HG02938 (cell line): ENCODE measurements around the gene KIF1A.

Experiments
- ATAC-seq: cut with Tn5 transposase; IDR thresholded peaks from one replicate; pipeline ENCODE4 v1.9.1; 2021; ENCODE audit warnings: mild to moderate bottlenecking, moderate library complexity; ENCODE audit not compliant: unreplicated experiment

The KIF1A gene

DNA sequence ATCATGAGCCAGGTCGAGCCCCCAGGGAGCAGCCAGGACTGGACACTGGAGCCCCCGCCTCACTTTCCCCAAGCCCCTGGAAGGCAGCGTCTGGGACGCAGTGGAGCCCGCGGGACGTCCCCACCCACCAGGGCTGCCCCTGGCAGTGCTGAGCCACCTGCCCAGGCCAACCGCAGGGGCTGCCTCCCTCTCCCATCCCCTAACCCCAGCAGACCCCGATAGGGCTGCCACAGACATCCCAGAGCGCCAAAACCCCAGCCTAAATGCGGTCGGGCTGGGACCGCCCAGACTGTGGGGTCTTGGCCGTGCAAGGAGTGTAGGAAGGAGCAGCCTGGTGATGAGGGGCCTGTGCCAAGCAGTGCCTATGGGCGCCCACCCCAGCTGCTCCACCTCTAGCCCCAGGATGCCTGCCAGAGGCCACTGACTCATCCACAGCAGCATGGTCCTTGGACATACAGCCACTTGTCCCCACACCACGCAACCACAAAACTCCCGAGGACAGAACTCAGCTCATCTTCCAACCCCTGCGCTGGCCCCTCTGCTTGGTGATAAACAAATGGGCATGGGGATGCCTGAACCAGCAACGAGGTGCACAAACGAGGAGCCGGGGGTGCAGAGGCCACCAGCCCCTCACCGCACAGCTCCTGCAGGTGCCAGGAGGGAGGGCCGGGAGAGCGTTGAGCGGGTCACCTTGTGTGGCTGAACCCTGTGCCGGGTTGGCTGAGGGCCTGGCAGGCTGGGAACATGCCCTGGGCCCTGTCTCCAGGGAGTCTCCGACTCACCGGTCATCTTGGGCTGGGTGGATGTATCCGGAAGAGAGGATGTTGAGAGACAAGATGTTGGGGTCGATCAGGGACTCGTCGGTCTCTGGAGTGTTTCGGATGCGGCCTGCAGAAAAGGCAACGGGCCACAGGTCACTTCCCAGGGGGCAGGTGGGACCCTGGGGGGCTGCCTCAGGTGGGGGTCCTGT, 83.5 kb downstream of the KIF1A start:
- ATAC-seq, result no peak

DNA sequence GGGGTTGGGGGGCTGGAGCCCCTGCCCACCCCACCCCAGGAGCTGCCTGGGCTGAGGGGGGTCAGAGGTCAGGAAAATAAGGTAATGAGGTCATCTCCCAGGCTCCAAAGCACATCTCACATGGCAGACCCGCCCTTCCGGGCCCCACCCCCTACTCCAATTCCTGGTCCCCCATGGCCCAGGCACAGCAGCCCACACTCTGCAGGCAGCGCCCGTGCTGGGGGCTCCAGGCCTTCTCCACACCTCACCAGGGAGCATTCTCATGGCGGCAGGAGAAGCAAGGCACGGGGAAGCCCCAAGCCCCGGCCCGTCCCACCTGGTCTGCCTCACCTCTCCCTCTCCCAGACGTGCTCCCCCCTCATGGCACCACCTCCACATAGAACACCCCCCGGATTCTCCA, 84.5 kb downstream of the KIF1A start:
- ATAC-seq, result no peak

DNA sequence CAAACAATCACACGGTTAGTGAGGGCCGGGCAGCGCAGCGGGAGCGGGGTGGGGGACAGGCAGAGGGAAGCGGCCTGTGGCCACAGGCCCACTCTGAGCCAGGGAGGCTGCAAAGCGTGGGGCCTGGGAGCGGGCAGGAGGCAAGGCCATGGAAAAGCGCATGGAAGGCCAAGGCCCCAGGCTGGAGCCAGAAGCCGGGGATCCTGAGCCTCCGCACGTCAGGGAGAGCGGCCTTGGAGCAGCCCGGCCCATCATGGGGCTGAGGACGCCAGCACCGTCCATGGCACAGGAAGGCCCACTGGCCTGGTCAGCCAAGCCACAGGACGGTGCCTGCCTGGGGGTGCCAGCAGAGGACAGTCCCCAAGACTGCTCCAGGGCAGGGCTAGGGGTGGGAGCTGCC, 85.3 kb downstream of the KIF1A start:
- no peak for ATAC-seq

DNA sequence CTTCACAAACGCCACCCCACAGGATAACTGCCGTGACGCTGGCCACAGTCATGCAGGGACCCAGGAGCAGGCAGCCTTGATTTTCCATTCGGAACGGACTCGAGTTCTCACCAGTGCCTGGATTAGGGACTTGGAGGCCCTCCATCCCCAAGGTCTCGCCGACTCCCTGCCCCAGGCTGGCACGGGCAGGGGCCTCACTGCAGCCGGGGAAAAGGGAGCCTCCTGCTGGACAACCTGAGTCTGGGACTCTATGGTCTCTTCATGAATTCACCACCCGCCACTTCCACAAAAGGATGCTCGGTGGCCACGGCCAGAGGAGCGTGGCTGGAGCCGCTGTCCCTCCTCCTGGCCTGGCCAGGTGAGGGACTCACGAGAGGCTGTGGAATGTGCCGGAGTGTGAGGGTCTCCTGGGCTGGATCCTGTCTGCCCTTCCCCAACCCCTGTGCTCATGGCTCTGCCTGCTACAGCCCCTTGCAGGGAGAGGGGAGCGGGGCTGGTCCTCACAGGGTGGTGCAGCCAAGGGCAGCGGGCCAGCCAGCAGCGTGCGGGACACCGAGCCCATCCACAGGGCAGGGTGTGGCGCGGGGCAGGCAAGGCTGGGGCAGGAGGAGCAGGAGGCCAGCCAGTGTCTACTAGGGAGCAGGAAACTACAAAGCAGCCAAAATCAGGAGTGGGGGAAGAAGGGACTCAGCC, 86.1 kb downstream of the KIF1A start:
- ATAC-seq, result no peak

DNA sequence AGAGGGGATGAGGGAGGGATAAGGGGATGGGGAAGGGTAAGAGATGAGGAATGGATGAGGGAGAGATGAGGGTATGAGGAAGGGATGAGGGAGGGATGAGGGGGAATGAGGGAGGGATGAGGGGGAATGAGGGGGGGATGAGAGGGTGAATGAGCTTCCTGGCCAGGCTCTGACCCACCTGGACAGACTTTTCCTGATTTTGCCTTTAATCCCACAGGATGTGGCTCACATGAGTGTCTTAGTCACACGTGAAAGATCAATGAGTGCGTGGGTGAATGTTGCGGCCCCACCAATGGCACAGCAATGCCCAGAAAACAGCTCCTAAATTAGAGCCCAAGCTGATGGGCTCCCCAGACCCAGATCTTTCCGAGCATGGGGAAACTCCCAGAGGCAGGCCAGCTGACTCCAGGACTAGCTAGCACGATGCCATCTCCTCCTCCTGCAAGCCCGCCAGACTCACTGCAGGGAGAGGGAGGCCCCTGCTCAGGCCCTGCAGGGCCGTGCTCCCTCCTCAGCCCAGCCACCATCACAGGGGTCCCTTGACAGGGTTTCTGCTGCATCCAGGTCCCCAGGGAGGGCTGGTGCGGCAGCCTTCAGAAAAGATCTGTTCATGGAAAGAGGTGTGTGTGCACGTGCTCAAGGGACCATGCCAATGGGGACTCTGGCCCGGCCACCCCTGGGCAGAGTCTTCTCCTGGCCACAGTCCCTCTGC, 87.0 kb downstream of the KIF1A start:
- ATAC-seq, result no peak

DNA sequence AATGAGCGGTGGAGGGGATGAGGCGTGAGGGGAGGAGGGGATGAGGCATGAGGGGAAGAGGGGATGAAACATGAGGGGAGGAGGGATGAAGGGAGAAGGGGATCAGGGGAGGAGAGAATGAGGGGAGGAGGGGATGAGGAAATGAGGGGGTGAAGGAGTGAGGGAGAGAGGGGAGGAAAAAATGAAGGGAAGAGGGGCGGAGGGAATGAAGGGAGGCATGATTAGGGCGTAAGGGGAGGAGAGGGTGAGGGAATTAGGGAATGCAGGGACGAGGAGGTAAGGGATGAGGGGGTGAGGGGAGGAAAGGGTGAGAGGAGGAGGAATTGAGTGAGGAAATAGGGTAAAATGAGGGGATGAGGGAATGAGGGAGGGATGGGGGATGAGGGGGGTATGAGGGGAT, 87.8 kb downstream of the KIF1A start:
- ATAC-seq, result no peak

DNA sequence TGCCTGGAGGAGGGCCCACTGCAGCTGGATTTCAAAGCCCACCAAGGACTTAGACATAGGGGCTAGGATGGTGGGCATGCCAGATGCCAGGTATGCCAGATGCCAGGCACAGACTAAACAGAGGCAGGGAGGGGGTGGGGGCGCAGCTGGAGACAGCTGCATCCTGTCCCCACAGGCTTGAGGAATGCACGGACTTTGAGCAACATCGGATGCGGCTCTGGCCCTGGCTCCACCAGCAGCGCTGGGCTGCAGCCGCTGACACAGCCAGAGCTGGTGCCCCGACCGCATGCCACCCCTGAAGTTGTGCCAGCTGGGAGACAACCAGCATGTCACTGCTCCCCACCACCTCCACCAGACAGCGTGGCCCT, 88.9 kb downstream of the KIF1A start:
- no peak for ATAC-seq

DNA sequence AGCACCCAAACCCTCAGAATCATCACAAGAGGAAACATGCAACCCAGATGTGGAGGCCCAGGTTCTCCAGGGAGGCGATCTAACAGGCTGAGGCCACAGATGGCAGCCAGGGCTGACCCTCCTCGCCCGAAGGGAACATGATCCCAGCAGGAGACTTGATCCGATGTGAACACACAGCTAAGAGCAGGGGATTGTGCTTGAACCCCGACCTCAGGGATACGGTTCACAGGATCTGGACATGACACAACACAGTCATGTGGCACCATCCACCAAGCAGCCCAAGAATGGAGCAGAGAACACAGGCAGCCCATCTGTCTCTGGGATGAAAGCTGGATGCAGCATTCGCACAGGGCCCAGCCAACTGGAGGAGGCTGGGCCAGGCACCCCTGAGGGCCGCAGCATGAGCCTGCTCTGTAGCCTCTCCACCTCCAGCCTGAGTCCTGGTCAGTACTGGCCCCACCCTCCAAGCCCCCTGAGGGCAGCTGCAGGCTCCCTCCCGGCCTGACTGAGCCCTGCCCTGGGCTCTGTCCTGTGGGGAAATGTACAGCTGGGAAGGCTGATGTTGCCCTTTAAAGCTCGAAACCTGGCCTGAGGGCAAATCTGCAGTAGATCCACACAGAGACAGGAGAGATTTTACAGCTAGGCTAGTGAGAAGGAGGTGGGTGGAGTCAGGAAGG, 89.4 kb downstream of the KIF1A start:
- ATAC-seq, result no peak

DNA sequence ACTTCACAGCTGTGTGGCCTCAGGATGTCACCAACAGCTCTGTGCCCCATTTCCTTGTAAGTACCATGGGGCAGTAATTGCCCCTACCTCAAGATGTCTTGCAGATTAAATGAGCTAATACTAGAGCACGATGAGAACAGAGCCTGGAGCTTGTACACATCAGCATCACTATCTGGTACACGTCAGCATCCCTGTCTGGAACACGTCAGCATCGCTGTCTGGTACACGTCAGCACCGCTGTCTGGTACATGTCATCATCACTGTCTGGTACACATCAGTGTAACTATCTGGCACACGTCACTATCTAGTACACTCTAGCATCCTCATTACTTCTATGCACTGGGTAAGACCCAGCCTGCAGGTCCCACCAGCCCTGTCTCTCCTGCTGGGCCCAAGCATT, 91.2 kb downstream of the KIF1A start:
- no peak for ATAC-seq

DNA sequence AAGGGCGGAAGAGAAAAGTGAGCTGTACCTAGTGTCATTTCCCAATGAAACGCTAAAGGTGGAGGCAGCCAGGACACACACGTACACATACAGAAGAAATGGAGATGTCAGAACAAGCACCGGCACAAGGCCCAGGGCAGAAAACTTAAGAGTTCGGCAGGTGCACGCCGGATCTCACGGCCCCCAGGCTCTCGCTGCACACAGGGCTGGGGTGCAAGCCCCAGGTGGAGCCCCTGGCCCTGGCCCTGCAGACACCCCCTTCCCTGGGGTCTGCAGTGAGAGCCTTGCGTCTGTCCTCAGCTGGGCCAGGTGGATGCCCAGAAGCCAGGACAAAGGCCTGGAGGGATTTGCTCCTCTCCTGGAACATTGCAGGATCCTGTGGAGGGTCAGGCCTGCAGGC, 91.7 kb downstream of the KIF1A start:
- ATAC-seq, result no peak

DNA sequence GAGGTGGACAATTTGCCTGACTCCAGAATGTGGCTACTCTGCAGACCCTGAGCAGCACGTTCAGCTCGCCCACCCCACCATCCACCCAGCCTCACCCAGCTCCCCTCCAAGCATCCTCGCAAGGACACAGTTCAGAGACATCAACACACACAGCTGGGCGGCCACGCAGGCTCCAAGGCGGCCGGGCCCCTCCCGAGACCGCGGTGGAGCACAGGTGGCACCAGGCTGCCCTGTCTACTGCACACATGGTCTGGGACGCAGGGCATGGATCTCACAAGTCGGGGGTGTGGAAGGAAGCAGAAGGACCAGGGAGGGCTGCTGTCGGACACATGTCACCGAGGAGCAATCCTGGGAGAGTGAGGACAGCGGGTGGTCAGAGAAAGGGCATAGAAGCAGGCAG, 92.1 kb downstream of the KIF1A start:
- ATAC-seq, result no peak

DNA sequence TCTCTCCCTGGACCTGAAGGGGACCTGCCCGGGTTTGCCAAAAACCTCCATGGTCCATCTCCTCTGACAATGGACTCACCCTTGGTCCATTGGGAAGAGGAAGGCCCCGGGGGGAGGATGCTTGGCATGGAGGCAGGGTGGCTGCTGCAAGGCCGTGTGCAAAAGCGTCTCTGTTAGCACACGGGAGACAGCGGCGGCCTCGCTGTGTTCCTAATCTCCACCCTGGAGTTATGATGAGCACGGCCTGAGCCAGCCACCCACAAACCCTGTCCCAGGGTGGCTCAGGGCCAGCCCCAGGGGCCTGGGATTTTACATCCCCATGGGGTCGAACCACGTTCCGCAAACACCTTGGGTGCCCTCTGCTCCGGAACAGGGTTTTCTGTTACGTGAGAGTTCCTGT, 92.6 kb downstream of the KIF1A start:
- no peak for ATAC-seq

DNA sequence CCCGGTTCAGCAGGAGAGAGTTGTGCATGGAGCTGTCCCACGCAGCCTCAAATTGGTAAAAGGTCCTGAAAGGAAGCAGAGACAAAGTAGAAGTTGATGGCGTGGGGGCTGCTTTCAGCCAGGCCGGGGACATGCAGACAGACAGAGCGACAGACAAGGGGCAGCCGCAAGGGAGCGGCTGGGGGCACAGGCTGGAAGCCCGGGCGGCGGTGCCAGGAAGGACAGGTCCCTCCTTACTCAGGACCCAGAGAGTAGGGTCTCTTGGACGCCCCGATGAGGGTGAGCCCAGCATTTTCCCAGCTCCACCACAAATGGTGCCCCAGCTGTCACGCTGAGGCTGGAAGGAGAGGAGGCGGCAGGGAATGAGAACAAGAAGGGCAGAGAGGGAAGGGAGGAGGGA, 93.1 kb downstream of the KIF1A start:
- ATAC-seq, result no peak

DNA sequence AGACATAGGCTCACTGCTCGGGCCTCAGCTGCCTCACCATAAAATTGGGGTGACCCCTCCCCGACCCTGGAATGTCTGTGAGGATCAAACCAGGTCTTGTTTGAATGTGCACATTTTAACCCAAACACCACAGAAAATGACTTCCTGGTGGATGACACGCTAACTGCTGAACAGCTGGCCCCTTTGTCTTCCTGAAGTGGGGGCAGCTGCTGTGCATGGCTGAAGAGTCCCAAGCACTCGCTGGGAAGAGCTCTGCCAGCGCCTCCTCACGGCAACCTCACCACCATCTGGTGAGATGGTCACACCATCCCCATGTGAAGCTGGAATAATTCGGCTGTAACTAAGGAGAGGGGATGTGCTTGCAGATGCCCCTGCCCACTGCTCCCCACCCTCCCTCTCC, 94.3 kb downstream of the KIF1A start:
- no peak for ATAC-seq

DNA sequence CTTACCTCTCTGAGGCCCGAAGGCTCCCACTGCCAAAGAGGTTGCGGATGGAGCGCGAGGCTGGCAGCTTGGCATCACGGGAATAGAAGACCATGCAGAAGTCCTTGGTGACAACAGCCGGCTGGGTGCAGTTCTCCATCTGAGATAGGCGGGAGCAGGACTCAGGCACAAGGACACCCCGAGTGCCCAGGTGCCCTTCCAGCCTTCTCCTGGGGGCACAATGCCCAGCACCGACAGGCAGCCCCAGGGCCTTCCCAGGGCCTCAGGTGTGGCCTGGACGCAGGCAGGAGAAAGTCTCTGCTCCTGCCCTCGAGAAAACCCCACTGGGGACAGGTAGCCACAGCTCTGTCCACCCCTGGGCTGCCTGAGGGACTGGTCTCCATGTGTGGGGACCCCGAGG, 94.8 kb downstream of the KIF1A start:
- no peak for ATAC-seq

DNA sequence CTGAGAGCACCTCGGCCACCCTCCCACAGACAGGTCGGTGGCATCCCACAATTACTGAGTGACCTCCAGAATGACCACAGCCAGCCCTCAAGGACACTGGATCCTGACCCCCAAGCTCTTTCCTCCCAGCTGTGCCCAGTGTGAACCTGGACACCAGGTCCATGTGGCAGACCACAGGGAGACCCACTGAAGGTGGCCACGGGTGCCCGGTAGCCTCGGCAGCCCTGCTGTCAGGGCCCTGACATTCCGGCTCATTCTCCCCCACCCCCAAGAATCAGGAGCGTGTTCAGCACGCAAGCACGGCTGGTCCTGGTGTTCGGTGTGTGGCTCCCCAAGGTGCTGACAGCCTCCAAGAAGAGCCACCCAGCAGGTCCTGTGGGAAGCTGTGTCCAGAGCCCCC, 95.6 kb downstream of the KIF1A start:
- no peak for ATAC-seq

DNA sequence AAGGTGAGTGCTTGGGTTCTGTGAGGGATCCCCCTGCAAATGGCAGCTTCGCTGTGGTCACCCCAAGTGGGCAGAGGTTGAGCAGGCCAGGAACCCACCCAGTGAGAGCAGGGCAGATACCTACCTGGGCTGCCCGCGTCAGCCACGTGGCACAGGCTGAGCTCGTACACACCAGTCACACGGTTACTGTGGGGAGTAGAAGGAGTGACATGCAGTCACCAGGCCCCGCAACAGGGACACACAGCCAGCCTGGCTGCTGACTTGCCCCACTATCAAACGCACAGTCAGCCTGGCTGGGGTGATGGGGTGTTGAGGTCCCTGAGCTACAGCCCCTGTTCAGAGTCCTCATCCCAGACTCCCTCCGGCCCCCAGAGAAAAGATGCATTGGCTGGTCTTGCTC, 96.2 kb downstream of the KIF1A start:
- ATAC-seq, result no peak

DNA sequence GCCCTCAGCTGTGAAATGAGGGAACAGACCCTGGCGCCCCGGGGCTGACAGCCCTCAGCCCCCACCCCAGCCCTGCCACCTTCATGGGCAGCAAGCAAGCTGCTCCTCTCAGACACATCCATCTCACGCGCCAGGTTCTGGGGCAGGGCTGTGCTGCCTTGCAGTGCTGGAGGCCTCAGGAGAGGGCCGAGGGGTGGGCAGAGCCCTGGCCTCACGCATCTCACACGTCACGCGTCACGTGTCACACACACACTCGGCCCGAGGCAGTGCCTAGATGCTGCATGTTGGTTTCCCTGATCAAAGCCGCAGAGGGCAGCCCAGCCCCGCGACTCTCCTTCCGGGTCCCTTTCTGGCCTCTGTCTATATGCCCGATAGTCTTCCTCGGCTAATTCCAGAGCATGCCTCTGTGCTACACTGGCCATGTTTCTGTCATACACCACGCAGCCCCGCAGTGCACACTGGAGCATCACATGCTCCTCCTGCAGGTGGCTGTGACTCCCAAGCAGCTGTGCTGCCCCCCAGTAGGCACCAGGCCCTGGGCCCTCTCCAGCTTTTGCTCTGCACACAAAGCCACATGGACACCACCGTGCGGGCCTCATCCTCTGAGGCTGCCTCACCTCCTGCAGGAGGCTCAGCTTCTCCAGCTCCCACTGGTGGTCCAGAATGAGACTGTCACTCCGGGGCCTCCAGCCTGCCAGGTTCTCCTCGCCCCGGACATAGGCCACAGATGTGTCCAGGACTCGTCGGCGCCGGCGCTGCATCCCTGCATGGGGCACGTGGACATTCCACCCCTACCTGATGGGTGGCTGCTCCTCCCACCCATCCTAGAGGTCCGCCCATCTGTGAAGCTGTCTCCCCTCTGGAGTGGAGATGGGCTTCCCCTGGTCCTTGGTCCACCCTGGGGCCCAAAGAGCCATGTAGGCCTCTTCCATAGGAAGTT, 97.0 kb downstream of the KIF1A start:
- ATAC-seq, result no peak

DNA sequence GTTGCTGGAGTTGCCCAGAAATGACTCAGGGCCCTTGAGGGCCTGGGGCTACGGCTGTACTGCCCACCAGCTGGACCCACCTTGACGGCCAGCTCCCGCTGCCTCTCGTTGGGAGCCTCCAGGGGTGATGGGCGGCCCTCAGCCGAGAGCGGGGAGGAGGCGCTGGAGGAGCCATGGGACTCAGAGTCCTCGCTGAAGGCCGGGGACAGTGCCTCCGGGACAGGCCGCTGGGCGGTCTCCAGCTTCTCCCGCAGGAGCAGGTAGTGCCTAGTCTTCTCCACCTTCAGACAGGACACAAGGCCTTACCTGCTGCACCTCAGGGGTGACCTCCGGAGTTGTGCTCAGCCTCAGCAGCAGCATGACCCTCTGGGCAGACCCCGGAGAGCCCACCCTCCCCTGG, 97.6 kb downstream of the KIF1A start:
- ATAC-seq, result no peak

DNA sequence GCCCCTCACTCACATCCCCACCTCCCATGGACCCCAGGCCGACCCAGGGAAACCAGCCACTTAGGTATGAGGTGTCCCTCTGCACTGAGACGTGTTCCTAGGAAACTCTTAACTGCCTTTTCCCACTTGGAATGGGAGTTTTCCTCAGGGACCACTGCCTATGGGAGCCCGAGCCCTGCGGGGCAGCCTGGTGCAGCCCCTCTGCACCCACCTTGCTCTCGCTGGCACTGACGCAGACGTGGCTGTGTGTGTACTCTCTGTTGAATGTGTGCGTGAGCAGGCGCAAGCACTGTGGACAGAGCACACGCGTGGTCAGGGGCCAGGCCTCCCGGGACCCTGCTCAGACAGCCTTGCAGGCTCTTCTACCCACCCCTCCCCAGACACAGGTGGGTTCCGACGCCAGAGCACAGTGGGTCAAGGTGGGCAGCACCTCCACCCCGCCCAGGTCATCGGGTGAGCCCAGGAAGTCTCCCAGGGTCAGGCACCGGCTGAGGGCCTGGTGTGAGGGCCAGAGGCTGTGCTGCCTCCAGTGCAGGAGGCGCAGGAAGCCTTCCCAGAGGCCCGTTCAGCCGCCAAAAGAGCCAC, 98.3 kb downstream of the KIF1A start:
- no peak for ATAC-seq
